ENCODE data around the gene ERVFRD-1.

Gene ERVFRD-1

GRCh38 chr6:11097476-11097875 lies 14.0 kb downstream of the ERVFRD-1 start:
- Histone ChIP-seq H3K36me3 (ENCODE audit: control insufficient read depth in 2 of 2, insufficient read depth in 1 of 2, low read length in 2 of 2) (peaks cover 0 to 9% of the 10 kb centered on the region in 2 experiments; a peak in 2 of 3 replicates), H3K9me3 (ENCODE audit: control insufficient read depth, insufficient read depth, low read depth, low read length) (no peaks in the 10 kb centered on the region), H3K4me1 (ENCODE audit: control insufficient read depth, insufficient read depth, low read length) (peaks cover 4% of the 10 kb centered on the region; the same call in 1 of the 2 replicates), H3K4me3 (ENCODE audit: low read depth, low read length) (no peak overlapping the region), H3K27ac (ENCODE audit: extremely low read depth, low read depth, low read length) (no peak overlapping the region)
- POLR2A ChIA-PET = interaction anchor here (0.7 kb wide), 1 partner anchor 38 kb away, joined by 3 read pairs; no protein-coding TSS in a partner anchor
- TF ChIP-seq ZNF138 (tag by site-specific recombination; IDR thresholded peaks at IDR 0.05; ENCODE audit: borderline replicate concordance) (no peak), ZNF549 (tag by site-specific recombination; IDR thresholded peaks at IDR 0.05) (no peak), KLF16 (tag by site-specific recombination; IDR thresholded peaks at IDR 0.05) (no peak), ZNF621 (tag by site-specific recombination; IDR thresholded peaks at IDR 0.05) (no peak), GLI4 (tag by site-specific recombination; IDR thresholded peaks at IDR 0.05) (no peak), REPIN1 (tag by site-specific recombination; IDR thresholded peaks at IDR 0.05; ENCODE audit: low read depth) (no peak), YY1 (tag by site-specific recombination; IDR thresholded peaks at IDR 0.05) (no peak), ZNF623 (tag by site-specific recombination; IDR thresholded peaks at IDR 0.05) (no peak), PRDM2 (tag by site-specific recombination; IDR thresholded peaks at IDR 0.05; ENCODE audit: borderline replicate concordance) (no peak), GFI1B (tag by site-specific recombination; IDR thresholded peaks at IDR 0.05) (no peak), ZNF677 (tag by site-specific recombination; IDR thresholded peaks at IDR 0.05) (no peak), SCRT2 (tag by site-specific recombination; IDR thresholded peaks at IDR 0.05) (no peak), OSR2 (tag by site-specific recombination; IDR thresholded peaks at IDR 0.05) (no peak), ZBTB48 (tag by site-specific recombination; IDR thresholded peaks at IDR 0.05) (no peak), SALL2 (tag by site-specific recombination; IDR thresholded peaks at IDR 0.05; ENCODE audit: borderline replicate concordance) (no peak), ZNF24 (tag by site-specific recombination; IDR thresholded peaks at IDR 0.05) (no peak), SP3 (tag by site-specific recombination; IDR thresholded peaks at IDR 0.05) (no peak)
- TF ChIP-seq, protein P1, sequence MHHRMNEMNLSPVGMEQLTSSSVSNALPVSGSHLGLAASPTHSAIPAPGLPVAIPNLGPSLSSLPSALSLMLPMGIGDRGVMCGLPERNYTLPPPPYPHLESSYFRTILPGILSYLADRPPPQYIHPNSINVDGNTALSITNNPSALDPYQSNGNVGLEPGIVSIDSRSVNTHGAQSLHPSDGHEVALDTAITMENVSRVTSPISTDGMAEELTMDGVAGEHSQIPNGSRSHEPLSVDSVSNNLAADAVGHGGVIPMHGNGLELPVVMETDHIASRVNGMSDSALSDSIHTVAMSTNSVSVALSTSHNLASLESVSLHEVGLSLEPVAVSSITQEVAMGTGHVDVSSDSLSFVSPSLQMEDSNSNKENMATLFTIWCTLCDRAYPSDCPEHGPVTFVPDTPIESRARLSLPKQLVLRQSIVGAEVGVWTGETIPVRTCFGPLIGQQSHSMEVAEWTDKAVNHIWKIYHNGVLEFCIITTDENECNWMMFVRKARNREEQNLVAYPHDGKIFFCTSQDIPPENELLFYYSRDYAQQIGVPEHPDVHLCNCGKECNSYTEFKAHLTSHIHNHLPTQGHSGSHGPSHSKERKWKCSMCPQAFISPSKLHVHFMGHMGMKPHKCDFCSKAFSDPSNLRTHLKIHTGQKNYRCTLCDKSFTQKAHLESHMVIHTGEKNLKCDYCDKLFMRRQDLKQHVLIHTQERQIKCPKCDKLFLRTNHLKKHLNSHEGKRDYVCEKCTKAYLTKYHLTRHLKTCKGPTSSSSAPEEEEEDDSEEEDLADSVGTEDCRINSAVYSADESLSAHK (tag by site-specific recombination; IDR thresholded peaks at IDR 0.05) = no peak
- TF ChIP-seq, protein P2, sequence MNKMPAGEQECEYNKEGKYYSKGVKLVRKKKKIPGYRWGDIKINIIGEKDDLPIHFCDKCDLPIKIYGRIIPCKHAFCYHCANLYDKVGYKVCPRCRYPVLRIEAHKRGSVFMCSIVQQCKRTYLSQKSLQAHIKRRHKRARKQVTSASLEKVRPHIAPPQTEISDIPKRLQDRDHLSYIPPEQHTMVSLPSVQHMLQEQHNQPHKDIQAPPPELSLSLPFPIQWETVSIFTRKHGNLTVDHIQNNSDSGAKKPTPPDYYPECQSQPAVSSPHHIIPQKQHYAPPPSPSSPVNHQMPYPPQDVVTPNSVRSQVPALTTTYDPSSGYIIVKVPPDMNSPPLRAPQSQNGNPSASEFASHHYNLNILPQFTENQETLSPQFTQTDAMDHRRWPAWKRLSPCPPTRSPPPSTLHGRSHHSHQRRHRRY (tag by site-specific recombination; IDR thresholded peaks at IDR 0.05) = no peak
- TF ChIP-seq, protein P3, sequence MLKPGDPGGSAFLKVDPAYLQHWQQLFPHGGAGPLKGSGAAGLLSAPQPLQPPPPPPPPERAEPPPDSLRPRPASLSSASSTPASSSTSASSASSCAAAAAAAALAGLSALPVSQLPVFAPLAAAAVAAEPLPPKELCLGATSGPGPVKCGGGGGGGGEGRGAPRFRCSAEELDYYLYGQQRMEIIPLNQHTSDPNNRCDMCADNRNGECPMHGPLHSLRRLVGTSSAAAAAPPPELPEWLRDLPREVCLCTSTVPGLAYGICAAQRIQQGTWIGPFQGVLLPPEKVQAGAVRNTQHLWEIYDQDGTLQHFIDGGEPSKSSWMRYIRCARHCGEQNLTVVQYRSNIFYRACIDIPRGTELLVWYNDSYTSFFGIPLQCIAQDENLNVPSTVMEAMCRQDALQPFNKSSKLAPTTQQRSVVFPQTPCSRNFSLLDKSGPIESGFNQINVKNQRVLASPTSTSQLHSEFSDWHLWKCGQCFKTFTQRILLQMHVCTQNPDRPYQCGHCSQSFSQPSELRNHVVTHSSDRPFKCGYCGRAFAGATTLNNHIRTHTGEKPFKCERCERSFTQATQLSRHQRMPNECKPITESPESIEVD (tag by site-specific recombination; IDR thresholded peaks at IDR 0.05) = no peak
- CTCF ChIA-PET = interaction anchor here (0.6 to 2.3 kb wide), 5 partner anchors 28 to 431 kb away, joined by 3 to 8 read pairs (median 3); no protein-coding TSS in a partner anchor
